SIG-M5 (cell line): ENCODE results near the gene SKIC3.

Experiments used
- DNase-seq: peaks from one replicate; lab custom pipeline; 2025; lab: John Stamatoyannopoulos, UW

The SKIC3 gene

DNA sequence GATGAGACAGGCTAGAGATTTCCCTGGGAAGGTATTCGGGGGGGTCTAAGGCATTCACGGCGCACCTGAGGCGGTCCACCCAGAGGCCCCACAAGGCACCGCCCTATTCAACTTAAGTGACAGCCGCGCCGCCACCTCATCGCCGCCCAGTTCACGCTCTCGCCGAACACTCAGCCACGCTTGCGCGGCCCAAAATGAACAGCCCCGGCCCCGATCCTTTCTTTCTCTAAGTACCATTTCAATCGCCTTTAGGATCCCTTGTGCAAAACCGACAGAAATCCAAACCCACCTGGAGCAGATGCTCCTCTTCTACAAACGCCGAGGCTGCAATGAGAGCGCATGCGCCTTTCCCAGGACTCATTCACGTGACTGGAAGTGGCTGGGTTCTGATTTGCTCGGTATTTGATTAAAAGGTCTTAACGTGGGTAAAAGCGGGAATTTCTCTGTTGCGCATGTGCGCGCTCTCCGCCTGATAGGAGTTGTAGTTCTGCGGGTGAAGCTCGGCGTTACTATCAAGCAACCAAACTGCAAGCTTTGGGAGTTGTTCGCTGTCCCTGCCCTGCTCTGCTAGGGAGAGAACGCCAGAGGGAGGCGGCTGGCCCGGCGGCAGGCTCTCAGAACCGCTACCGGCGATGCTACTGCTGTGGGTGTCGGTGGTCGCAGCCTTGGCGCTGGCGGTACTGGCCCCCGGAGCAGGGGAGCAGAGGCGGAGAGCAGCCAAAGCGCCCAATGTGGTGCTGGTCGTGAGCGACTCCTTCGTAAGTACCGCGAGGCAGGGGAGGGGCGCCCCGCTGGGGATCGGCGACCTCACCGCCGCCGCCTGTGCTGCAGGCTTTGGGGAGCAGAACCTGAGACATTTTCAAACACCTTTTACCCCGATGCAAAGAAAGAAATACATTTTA lies at the start of gene SKIC3, which contains the start of gene ARSK:
Gene SKIC3, minus strand, starts transcription at position 331 of the 902 bp plus-strand sequence. CDS start 7,827 bp downstream, outside the sequence.
Gene ARSK, plus strand, starts transcription at position 455 of the 902 bp plus-strand sequence. Its CDS starts 178 bp downstream, at position 633.
- peak; percentile 97 for DNase-seq

DNA sequence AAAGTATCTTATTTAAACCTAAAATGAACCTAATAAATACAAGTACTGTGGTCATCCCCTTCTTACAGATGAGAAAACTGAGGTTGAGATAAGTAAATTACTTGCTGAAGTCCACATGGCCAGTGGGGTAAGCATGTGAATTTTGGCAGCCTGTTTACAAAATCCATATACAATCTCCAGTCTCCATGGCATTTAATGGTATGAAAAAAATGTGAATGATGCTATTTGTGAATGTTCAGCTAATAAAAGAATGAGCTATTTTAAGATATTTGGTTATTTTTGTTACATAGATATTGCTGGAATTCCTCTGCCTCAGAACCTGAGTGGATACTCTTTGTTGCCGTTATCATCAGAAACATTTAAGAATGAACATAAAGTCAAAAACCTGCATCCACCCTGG lies 45.8 kb upstream of the SKIC3 start:
- no peak for DNase-seq

DNA sequence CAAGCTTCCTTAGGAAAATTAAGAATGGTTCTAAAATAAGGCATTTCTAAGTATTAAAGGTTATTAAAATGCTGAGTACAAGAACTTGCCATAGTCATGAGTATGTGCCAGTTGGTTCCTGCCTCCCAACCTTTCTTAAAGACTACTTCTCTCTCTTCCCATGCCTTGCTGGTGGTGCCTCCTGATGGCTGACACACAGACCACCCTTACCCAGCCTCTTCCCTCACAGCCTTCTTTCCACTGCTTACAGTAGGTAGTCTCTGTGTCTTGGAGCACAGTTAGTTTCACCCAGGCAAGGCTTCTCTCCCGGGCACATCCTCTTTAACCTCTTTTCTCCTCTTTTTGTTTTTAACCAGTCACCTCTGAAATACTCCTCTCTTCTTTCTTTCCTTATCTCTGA lies 44.5 kb upstream of the SKIC3 start:
- no peak for DNase-seq

DNA sequence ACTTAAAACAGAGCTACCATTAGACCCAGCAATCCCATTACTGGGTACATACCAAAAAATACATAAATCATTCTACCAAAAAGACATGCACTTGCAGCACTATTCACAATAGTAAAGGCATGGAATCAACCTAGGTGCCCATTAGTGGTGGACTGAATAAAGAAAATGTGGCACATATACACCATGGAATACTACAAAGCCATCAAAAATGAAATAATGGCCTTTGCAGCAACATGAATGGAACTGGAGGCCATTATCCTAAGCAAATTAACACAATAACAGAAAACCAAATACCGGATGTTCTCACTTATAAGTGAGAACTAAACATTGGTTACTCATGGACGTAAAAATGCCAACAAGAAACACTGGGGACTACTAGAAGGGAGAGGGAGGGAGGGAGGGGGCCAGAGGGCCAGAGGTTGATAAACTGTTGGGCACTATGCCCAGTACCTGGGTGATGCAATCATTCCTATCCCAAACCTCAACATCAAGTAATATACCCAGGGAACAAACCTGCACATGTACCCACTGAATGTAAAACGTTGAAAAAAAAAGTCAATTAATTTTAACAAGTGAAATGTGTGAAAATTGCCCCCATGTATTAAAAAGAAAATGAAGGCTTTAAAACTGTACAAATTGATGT lies 40.6 kb upstream of the SKIC3 start:
- no peak for DNase-seq

DNA sequence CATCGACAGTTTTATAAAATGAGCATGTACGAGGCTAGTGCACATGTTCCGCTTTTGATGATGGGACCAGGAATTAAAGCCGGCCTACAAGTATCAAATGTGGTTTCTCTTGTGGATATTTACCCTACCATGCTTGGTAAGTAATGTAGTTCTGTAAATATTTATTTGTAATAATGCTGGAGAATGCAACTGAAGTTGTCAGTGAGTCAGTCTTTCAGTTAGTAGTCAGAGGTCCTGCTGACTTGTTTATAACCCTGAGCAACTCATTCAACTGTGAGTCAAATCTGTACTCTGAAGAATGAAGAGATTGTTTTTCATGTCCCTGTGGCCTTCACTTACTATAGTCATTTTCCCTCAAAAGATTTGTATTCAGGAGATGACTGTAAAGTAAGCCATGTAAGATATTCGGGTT lies 36.7 kb upstream of the SKIC3 start:
- DNase-seq: no peak

DNA sequence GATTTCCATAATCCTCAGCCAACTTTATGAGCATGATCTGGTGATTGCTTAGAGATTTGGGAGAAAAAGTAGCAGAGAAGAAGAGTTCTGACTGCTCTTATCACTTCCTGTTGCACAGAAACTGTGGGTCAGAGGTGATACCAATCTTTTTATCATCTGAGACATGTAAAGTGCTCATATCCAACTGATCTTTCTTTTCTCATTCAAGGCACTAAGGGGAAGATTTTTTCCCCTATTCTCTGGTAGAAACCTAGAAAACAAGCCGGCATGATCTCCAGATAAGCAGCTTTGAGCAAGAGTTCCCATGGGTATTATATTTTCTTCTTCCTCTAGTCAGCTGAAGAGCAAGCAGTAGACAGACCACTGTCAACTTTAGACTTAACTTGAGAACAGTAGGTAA lies 36.1 kb upstream of the SKIC3 start:
- no peak for DNase-seq

DNA sequence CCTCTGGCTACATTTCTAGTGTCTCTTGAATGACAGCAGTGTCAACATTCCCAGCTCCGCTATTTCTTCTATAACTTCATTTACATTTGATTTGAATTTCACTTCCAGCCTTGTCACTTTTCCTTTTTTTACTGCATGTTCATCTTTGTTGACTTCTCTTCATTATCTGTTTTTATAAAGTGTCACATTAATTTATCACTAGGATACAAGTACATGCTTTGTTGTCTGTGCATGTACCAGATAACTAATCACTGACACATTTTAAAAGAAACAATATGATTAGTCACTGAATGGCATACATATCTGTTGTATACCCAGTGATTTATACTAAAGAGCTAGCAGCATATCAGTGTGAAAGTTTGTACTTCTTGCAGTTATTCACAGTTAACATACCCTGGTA lies 29.2 kb upstream of the SKIC3 start:
- DNase-seq: no peak

DNA sequence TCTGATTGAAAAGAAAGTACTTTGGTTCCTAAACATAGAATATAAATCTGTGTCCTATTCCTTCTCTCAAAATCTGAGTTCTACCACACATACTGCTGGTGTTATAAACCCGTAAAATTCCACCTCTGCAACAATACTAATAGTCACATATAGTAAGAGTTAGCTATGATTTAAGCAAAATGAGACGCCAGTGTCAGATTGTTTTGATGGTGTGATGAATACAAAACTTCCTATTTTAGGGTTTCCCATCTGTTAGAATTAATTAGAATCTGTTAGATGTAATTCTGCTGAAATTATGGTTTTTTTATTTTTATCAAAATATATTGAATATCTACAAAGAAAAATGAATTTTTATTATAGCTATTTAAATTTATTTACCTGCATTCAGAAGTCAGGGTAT lies 26.8 kb upstream of the SKIC3 start:
- DNase-seq: no peak

DNA sequence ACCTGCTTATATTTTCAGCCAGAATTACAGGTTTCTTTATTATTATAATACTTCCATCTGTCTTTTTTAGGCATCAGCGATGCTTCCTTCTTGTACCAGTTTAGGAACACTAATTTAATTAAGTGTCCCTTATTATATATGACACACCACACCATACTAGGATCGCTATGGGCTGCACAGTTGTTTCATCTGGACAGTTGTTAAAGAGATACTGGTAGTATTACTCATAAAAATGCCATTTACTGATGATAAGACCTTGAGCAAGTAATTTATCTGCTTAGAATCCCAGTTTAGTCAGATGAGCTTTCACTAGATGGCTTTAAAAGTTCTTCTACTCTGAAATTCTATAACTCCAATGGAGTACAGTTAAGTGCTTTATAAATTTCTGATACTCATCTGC lies 17.2 kb upstream of the SKIC3 start:
- no peak for DNase-seq

DNA sequence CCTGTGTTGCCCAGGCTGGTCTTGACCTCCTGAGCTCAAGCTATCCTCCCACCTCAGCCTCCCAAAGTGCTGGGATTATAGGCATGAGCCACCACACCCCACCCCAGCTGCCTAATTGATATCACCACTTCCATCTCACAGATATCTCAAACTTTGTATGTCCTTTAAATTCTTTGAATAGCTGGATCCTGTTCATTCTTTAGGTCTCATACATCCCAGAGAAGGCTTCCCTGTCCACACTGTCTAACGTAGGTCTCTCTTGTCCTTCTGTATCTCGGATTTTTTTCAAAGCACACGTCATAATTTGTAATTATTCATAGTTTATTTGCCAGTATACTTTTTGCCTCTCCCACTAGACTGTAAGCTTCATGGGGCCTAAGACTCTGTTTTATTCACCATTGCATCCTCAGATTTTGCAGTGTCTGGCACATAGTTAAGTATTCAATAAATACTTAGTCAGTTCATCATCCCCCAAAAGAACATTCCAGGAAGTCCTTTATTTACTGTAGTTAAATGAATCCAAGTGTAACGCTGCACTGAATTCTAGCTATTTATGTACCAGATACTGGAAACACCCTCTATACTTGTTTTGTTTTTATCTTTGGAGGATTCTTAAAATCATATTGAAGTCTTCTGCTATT lies 10.6 kb upstream of the SKIC3 start:
- DNase-seq: no peak

DNA sequence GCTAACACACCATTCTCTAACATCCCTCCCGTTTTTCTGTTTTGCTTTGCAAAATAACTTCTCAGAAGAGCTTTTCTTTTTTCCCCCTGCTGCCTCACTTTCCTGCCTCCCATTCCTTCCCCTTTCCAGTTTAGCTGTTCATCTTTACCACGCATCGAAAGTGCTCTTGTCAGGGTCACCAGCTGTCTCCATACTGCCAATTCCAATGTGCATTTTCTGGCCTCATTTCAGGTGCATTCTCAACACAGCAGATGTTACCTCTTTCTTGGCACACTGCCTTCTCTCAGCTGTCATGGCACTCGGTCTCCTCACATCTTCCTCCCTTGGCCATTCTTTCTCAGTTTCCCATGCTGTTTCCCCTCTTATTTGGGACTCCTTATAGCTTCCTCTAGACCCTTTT lies 9.7 kb upstream of the SKIC3 start:
- no peak for DNase-seq

DNA sequence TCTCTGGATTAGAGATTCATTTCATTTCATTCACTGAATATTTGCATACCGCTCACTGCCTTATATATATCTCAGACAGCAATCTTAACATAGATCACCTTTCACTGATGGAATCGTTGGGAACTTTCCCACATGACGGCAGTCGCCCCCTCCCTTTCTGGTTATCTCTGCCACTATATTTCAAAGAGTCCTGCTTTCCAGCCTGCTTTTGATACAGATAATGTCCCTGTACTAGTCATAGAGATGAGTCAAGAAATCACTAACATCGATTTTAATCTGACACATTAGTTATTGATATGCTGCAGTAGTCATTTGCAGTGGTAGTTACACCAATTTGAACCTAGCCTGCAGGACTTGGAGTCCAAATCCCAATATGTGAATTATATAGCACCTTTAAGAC lies 8.6 kb upstream of the SKIC3 start:
- DNase-seq: no peak

DNA sequence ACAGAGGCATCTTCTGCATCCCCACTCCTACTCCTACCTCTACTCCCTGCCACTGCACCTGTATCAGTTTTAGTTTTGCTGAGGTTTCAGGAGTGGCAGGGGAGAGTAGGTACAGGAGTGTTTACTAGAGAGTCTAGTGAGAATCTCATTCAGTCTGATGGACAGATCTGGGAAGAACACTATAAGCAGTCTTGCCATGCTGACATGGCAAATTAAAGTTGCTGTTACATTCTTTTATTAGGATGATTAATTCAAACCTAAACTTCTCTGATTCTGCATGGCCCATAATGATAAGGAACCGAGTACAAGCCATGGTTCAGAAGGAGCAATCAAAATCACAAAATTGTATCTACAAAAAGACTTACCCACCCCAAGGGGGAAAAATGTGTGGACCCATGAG lies 7.5 kb upstream of the SKIC3 start:
- DNase-seq: no peak

DNA sequence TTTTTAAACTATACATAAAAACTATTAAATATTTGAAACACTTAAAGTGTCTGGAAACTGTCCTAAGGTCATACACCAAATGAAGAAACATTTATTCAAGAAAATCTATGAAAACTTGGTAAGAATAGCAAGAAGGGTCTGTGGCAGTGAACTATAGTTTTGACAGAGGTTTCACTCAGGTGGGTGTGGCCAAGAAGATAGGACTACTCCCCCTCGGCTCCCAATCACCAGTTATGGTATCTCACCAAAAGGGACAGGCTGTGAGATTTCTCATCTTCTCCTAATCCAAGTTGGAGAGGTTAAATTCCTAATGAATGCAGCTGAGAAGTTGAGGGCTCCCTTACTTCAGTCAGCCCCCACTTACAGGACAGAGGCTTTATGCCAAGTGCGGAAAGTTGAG lies 3.1 kb upstream of the SKIC3 start:
- no peak for DNase-seq

DNA sequence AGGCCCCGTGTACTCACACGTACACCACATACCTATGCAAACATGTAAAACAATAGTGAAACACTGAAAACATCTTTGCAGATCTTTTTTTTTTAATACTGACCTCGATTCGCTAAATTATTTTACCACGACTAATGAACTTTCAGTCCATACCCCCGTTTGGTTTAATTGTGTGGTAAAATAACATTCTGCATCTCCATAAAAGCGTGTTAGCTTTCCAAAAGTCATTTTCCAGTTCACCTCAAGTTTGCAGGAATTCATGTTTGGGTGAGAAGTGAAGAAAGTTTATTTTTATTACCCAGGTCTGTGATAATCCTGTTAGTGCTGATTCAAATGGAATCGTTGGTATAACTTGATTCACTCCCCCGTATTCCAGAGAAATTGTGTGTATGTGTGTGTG lies 776 bp upstream of the SKIC3 start:
- DNase-seq: no peak

DNA sequence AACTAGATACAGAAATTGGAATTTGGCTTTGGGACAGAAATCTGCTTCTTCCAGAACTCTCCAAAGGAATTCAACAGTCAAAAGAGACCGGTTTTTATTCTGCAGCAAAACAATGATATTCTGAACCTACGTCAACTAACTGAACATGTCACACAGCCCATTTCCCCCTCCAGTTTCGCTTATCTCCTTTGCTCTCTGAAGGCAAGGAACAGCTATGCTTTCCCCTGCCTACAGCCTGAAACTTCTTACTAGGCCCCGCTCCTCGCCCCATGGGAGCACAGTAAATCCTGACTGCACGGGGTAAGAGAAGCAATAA lies 488 bp downstream of the SKIC3 start:
- DNase-seq: peak; percentile 42

DNA sequence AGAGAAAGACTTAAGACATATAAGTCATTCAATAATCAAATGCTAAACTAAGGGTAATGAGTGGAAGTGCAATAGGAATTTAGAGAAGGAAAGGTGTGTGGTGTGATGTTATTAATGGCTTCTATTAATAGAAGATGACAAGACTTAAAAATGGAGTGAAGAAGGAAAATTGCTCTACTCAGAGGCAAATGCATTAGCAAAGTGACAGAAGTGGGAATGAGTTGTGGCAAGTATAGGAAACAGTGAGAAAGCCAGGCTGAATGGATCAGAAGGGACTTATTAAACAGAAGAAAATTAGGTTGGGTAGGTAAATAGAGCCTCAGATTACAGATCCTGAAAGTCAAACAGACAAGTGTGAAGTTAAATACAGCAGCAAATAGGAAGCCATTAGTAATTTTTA lies 5.7 kb downstream of the SKIC3 start:
- DNase-seq: no peak

DNA sequence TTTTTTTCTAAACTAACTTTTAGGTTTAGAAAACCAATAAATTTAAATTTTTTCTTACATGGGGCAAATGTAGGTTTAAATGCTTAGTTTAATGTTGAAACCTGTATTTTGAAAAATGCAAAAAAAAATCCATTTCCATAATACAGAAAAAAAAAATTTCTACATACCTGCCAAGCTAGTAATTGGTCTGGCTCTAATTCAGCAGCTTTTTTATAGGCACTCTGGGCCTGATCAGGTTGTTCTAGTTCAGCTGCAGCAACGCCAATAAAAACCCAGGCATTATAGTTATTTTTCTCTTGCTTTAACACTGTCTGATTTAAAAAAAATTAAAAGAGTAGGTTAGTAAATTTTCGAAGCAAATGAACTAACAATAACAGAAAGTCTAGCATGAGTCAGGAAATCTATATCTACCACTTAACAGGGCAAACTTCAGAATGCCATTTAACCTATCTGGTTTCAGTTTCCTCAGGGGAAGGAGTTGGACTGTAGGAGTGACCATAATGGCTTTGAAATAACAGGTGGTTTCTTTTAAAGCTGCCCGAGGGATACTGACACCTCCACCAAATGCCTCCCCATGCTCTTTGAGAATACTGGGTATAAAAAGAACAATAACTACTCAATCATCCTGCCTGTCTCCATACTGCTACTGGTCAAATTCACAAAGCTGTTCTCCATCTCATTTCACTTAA lies 11.6 kb downstream of the SKIC3 start:
- DNase-seq: no peak

DNA sequence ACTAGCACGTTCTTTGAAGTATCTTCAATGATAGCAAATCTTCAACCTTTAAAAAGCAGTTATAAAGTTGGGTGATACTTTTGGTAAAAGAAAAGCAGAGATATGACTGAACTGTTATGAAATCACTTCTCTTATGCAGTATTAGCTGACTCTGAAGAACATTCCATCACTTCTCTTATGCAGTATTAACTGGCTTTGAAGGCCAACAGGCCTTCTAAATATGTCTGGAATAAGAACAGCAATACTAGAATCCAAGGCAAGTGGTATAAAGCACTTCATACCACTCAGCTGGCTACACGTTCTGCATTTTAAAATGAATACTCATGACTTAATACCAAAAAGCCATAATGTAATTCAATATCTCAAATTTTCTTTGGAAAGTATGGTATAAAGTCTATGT lies 17.3 kb downstream of the SKIC3 start:
- no peak for DNase-seq

DNA sequence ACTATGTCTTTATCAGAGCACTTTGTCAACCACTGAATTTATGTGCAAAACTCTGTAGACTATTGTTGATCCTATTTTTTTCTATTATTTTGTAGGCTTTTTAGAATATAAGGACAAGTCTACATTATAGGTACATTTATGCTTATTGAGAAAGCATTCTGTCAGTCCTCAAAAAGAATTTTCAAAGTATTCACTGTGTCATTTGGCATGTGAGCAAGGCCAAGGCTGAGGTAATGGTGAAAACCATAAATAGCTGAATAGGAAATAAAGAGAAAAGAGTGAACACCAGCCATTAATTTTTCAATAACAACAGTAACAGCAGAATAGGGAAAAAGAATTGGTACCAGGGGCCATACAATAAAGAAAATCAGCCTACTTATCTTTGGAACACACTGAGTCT lies 21.0 kb downstream of the SKIC3 start:
- no peak for DNase-seq

DNA sequence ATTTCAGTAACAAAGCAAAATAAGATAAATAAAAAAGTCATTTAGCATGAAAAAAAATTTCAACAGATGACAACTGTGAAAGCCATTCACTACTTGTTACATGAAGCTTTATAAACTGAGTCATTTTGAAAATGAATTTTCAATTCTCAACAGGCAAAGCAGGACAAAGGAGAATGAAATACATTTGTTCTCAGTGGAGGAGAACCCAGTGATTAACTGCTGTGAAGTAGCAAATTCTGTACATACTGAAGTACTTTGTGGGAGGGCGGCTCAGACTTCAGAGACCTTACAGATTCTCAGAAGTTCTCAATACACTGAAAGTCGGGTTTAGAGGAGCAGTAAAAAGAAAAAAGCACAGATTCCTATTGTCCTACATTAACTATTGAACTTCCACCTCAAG lies 21.7 kb downstream of the SKIC3 start:
- DNase-seq: no peak

DNA sequence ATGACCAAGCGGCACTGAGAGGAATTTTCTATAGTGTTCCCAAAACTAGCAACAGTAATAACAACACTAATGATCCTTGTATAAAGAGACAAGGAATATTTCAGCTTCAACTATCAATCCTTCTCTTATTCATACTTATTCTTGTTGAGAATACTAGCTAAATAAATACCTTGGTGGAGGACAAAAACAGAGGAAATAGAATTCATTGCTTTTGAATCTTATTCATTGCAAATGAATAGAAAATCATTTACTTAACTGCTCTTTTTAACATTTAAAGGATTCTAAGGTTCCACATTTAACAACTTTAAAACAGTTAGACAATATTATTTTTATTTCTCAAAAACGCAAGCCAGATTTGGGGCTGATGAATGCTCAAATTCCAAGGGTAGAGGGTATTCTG lies 22.4 kb downstream of the SKIC3 start:
- DNase-seq: no peak

DNA sequence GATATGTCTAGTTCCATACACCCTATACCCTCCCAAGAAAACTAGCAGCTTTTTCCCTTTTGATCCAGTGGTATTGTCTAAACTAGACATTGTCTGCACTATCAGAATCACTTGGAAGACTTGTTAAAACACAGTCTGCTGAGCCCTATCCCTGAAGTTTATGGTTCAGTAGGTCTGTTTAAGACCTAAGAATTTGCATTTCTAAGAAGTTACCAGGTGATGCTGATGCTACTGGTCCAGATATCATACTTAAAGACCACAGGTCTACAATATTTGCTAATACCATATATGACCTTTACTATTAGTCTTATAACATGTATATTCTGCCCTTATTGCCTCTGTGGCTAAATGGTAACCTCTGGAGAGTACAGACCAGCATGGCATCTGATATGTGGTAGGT lies 23.3 kb downstream of the SKIC3 start:
- DNase-seq: no peak
